Esophagus (tissue), 2 donors: ENCODE results near the gene RHEBL1. TPM values are rescaled to one million over a fixed set of nuclear protein-coding genes. Genes with fewer than 3 reads are reported as not detected.

ENCODE experiments used
- H3K27ac ChIP-seq, 2 donors: one replicate each; pipeline ENCODE4 v1.5.1; 2013; ENCODE audit warnings: low read depth in 2 of 2, mild to moderate bottlenecking in 2 of 2, inconsistent platforms in 1 of 2, low read length in 1 of 2, moderate library complexity in 1 of 2
- H3K27me3 ChIP-seq, 2 donors: one replicate each; pipeline ENCODE4 v1.6.1; 2013; ENCODE audit warnings: low read length in 2 of 2, control low read depth in 1 of 2, mild to moderate bottlenecking in 1 of 2; ENCODE audit not compliant: insufficient read depth in 2 of 2, control insufficient read depth in 1 of 2
- H3K36me3 ChIP-seq, 2 donors: one replicate each; pipeline ENCODE4 v1.6.1; 2013; ENCODE audit warnings: low read length in 1 of 2; ENCODE audit not compliant: control insufficient read depth in 2 of 2, insufficient read depth in 2 of 2
- H3K4me1 ChIP-seq, 2 donors: one replicate each; pipeline ENCODE4 v1.6.1; 2013; ENCODE audit warnings: low read length in 1 of 2; ENCODE audit not compliant: control insufficient read depth in 2 of 2, insufficient read depth in 2 of 2
- H3K4me3 ChIP-seq, 2 donors: one replicate each; pipeline ENCODE4 v1.5.1; 2013; ENCODE audit warnings: low read length in 2 of 2, mild to moderate bottlenecking in 2 of 2, low read depth in 1 of 2, moderate library complexity in 1 of 2
- H3K9me3 ChIP-seq, 2 donors: one replicate each; pipeline ENCODE4 v1.6.1; 2013; ENCODE audit warnings: mild to moderate bottlenecking in 2 of 2, low read depth in 1 of 2, low read length in 1 of 2, moderate library complexity in 1 of 2; ENCODE audit not compliant: control insufficient read depth in 2 of 2, insufficient read depth in 1 of 2
- WGBS, 2 donors: extraction: QIAGEN DNeasy Blood & Tissue Kit; methylation state at CpG; one replicate each; pipeline ENCODE4 v1.1.7; 2013; 5-methylcytosine and 5-hydroxymethylcytosine counted together
- polyA plus RNA-seq, 2 donors: library from polyadenylated mRNA; stranded (reverse); fragments of 200-250 nt; gene quantifications; one replicate each; pipeline ENCODE4 v1.2.3, GENCODE V29; 2013
- donor health status: healthy with polysubstance abuse.
- donor health status: Bipolar disorder and iron deficiency.

RHEBL1 gene
- polyA plus RNA-seq, 2 donors = 0.24 to 0.39 TPM

GRCh38 chr12:49033611-49034285 lies 36.0 kb downstream of the RHEBL1 start:
- Histone ChIP-seq H3K27ac (no peak overlapping the region), H3K4me1 (no peaks in the 10 kb centered on the region), H3K9me3 (no peaks in the 10 kb centered on the region), H3K36me3 (peaks cover 19 to 60% of the 10 kb centered on the region in 2 donors), H3K4me3 (no peak overlapping the region), H3K27me3 (no peaks in the 10 kb centered on the region)
- WGBS, 2 donors = 77% methylated on average over 12 of the region's 12 CpGs

- Histone ChIP-seq H3K4me3 (no peak overlapping the region), H3K4me1 (no peaks in the 10 kb centered on the region), H3K27me3 (no peaks in the 10 kb centered on the region), H3K36me3 (peaks cover 20 to 54% of the 10 kb centered on the region in 2 donors), H3K9me3 (no peaks in the 10 kb centered on the region), H3K27ac (no peak overlapping the region)
- 75 to 79% methylated on average over 3 of the region's 3 CpGs for WGBS, 2 donors
These were observed 36.9 kb downstream of the RHEBL1 start for GRCh38 chr12:49032679-49033447.

- Histone ChIP-seq H3K36me3 (peaks cover 15 to 54% of the 10 kb centered on the region in 2 donors), H3K9me3 (no peaks in the 10 kb centered on the region), H3K4me3 (no peak overlapping the region), H3K27ac (no peak overlapping the region), H3K4me1 (no peaks in the 10 kb centered on the region), H3K27me3 (no peaks in the 10 kb centered on the region)
- WGBS, 2 donors = 76 to 84% methylated on average over 4 of the region's 4 CpGs
These were observed 37.5 kb downstream of the RHEBL1 start for GRCh38 chr12:49032276-49032675.

- no peak overlapping the region for H3K27ac ChIP-seq
- 88 to 91% methylated on average over 8 of the region's 8 CpGs for WGBS, 2 donors
- H3K9me3 ChIP-seq = no peaks in the 10 kb centered on the region
These were observed 38.1 kb downstream of the RHEBL1 start for GRCh38 chr12:49031573-49032161.

GRCh38 chr12:49030714-49031572 lies 38.8 kb downstream of the RHEBL1 start:
- Histone ChIP-seq H3K4me1 (no peaks in the 10 kb centered on the region), H3K27ac (no peak overlapping the region), H3K9me3 (no peaks in the 10 kb centered on the region), H3K4me3 (no peak overlapping the region), H3K27me3 (no peaks in the 10 kb centered on the region), H3K36me3 (peaks cover 15 to 60% of the 10 kb centered on the region in 2 donors)
- 91 to 94% methylated on average over 19 of the region's 19 CpGs for WGBS, 2 donors

More at GRCh38 chr12:49031573-49032161, 38.1 kb downstream of the RHEBL1 start:
- peaks cover 15 to 53% of the 10 kb centered on the region in 2 donors for H3K36me3 ChIP-seq
- no peaks in the 10 kb centered on the region for H3K27me3 ChIP-seq
- H3K4me1 ChIP-seq = no peaks in the 10 kb centered on the region
- H3K4me3 ChIP-seq = no peak overlapping the region

GRCh38 chr12:49030119-49030518 lies 39.7 kb downstream of the RHEBL1 start:
- Histone ChIP-seq H3K27ac (no peak overlapping the region), H3K27me3 (no peaks in the 10 kb centered on the region), H3K9me3 (no peaks in the 10 kb centered on the region), H3K36me3 (peaks cover 17 to 63% of the 10 kb centered on the region in 2 donors), H3K4me3 (no peak overlapping the region), H3K4me1 (no peaks in the 10 kb centered on the region)
- WGBS, 2 donors = 87 to 90% methylated on average over 8 of the region's 8 CpGs

GRCh38 chr12:49028666-49029275 lies 41.0 kb downstream of the RHEBL1 start:
- H3K4me3 ChIP-seq = no peak overlapping the region
- H3K36me3 ChIP-seq = peaks cover 27 to 64% of the 10 kb centered on the region in 2 donors
- H3K4me1 ChIP-seq = no peaks in the 10 kb centered on the region
- 87 to 88% methylated on average over 10 of the region's 10 CpGs for WGBS, 2 donors
- no peaks in the 10 kb centered on the region for H3K9me3 ChIP-seq
- no peaks in the 10 kb centered on the region for H3K27me3 ChIP-seq
- no peak overlapping the region for H3K27ac ChIP-seq

GRCh38 chr12:49027846-49028555 lies 41.8 kb downstream of the RHEBL1 start:
- 90 to 92% methylated on average over 9 of the region's 9 CpGs for WGBS, 2 donors
- no peaks in the 10 kb centered on the region for H3K4me1 ChIP-seq
- no peaks in the 10 kb centered on the region for H3K9me3 ChIP-seq
- H3K27me3 ChIP-seq = no peaks in the 10 kb centered on the region
- no peak overlapping the region for H3K27ac ChIP-seq
- H3K36me3 ChIP-seq = peaks cover 20 to 62% of the 10 kb centered on the region in 2 donors
- H3K4me3 ChIP-seq = no peak overlapping the region
